Neuron (in vitro differentiated cells): ENCODE measurements around the gene HEATR3.

Source experiments
- H2AFZ ChIP-seq: one replicate; pipeline ENCODE4 v1.6.1; 2013; ENCODE audit warnings: low read depth, mild to moderate bottlenecking, inconsistent platforms, low read length, moderate library complexity
- H3K27me3 ChIP-seq: one replicate; pipeline ENCODE4 v1.6.1; 2013; ENCODE audit warnings: low read length; ENCODE audit not compliant: insufficient read depth
- H3K36me3 ChIP-seq: one replicate; pipeline ENCODE4 v1.6.1; 2013; ENCODE audit warnings: low read length; ENCODE audit not compliant: insufficient read depth
- H3K4me1 ChIP-seq: one replicate; pipeline ENCODE4 v1.6.1; 2013; ENCODE audit warnings: low read length; ENCODE audit not compliant: insufficient read depth
- H3K4me3 ChIP-seq: 2 replicates; pipeline ENCODE4 v1.5.1; 2013; ENCODE audit warnings: mild to moderate bottlenecking, low read length, moderate library complexity
- H3K9me3 ChIP-seq: one replicate; pipeline ENCODE4 v1.6.1; 2013; ENCODE audit warnings: low read length

Gene HEATR3

GRCh38 chr16:50065624-50066481 lies at the start of gene HEATR3:
Gene HEATR3 (plus strand): TSS chr16:50065970. CDS start chr16:50066132, 162 bp downstream.
- H3K36me3 ChIP-seq, result peaks cover 4% of the 10 kb centered on the region
- H3K27me3 ChIP-seq, result no peaks in the 10 kb centered on the region
- peak within 1 kb of the TSS; percentile 96 for H2AFZ ChIP-seq
- peak within 1 kb of the TSS; percentile 96 for H3K4me3 ChIP-seq
- H3K4me1 ChIP-seq, result peaks cover 11% of the 10 kb centered on the region
- no peaks in the 10 kb centered on the region for H3K9me3 ChIP-seq

- H2AFZ ChIP-seq, result no peak overlapping the region
- no peaks in the 10 kb centered on the region for H3K36me3 ChIP-seq
- H3K27me3 ChIP-seq, result no peaks in the 10 kb centered on the region
- H3K4me1 ChIP-seq, result peaks cover 9% of the 10 kb centered on the region
- H3K9me3 ChIP-seq, result no peaks in the 10 kb centered on the region
- H3K4me3 ChIP-seq, result no peak overlapping the region
These were observed 48.2 kb upstream of the HEATR3 start for GRCh38 chr16:50017553-50017952.

- Histone ChIP-seq H3K36me3 (no peaks in the 10 kb centered on the region), H3K27me3 (no peaks in the 10 kb centered on the region), H2AFZ (no peak overlapping the region), H3K9me3 (no peaks in the 10 kb centered on the region), H3K4me3 (no peak overlapping the region), H3K4me1 (peaks cover 19% of the 10 kb centered on the region)
These were observed 44.2 kb upstream of the HEATR3 start for GRCh38 chr16:50021544-50021943.

GRCh38 chr16:50023641-50024040 lies 42.1 kb upstream of the HEATR3 start:
- Histone ChIP-seq H3K9me3 (no peaks in the 10 kb centered on the region), H3K4me1 (peaks cover 20% of the 10 kb centered on the region), H3K4me3 (no peak overlapping the region), H3K36me3 (no peaks in the 10 kb centered on the region), H3K27me3 (no peaks in the 10 kb centered on the region), H2AFZ (no peak overlapping the region)

GRCh38 chr16:50024207-50024606 lies 41.6 kb upstream of the HEATR3 start:
- Histone ChIP-seq H2AFZ (peak overlapping the region; percentile 98), H3K27me3 (no peaks in the 10 kb centered on the region), H3K4me3 (peak overlapping the region; percentile 87), H3K9me3 (no peaks in the 10 kb centered on the region), H3K4me1 (peaks cover 20% of the 10 kb centered on the region), H3K36me3 (peaks cover 4% of the 10 kb centered on the region)

GRCh38 chr16:50024684-50025536 lies 40.9 kb upstream of the HEATR3 start, which contains the start of gene CNEP1R1:
Gene CNEP1R1 (plus strand): TSS chr16:50025225. CDS start chr16:50025316, 91 bp downstream.
- H3K9me3 ChIP-seq, result no peaks in the 10 kb centered on the region
- peak within 1 kb of the TSS; percentile 98 for H2AFZ ChIP-seq
- H3K4me3 ChIP-seq, result peak within 1 kb of the TSS; percentile 87
- H3K36me3 ChIP-seq, result peaks cover 11% of the 10 kb centered on the region
- H3K4me1 ChIP-seq, result peaks cover 20% of the 10 kb centered on the region
- no peaks in the 10 kb centered on the region for H3K27me3 ChIP-seq

GRCh38 chr16:50025537-50025931 lies 40.2 kb upstream of the HEATR3 start:
- H3K36me3 ChIP-seq, result peaks cover 16% of the 10 kb centered on the region
- no peaks in the 10 kb centered on the region for H3K9me3 ChIP-seq
- H2AFZ ChIP-seq, result peak overlapping the region; percentile 63
- H3K4me3 ChIP-seq, result peak overlapping the region; percentile 87
- H3K4me1 ChIP-seq, result peaks cover 20% of the 10 kb centered on the region
- H3K27me3 ChIP-seq, result no peaks in the 10 kb centered on the region

GRCh38 chr16:50027829-50028228 lies 37.9 kb upstream of the HEATR3 start:
- Histone ChIP-seq H3K4me3 (no peak overlapping the region), H3K36me3 (peaks cover 34% of the 10 kb centered on the region), H3K27me3 (no peaks in the 10 kb centered on the region), H3K9me3 (no peaks in the 10 kb centered on the region), H3K4me1 (peaks cover 11% of the 10 kb centered on the region), H2AFZ (no peak overlapping the region)

- Histone ChIP-seq H3K36me3 (peaks cover 47% of the 10 kb centered on the region), H2AFZ (no peak overlapping the region), H3K4me1 (no peaks in the 10 kb centered on the region), H3K4me3 (no peak overlapping the region), H3K27me3 (no peaks in the 10 kb centered on the region), H3K9me3 (no peaks in the 10 kb centered on the region)
These were observed 30.2 kb upstream of the HEATR3 start for GRCh38 chr16:50035468-50035992.

- no peaks in the 10 kb centered on the region for H3K27me3 ChIP-seq
- H3K4me3 ChIP-seq, result no peak overlapping the region
- no peaks in the 10 kb centered on the region for H3K9me3 ChIP-seq
- no peaks in the 10 kb centered on the region for H3K4me1 ChIP-seq
- peaks cover 39% of the 10 kb centered on the region for H3K36me3 ChIP-seq
- no peak overlapping the region for H2AFZ ChIP-seq
These were observed 29.3 kb upstream of the HEATR3 start for GRCh38 chr16:50036426-50036825.

GRCh38 chr16:50037662-50038220 lies 28.0 kb upstream of the HEATR3 start:
- Histone ChIP-seq H3K4me3 (no peak overlapping the region), H3K36me3 (peaks cover 29% of the 10 kb centered on the region), H3K4me1 (no peaks in the 10 kb centered on the region), H3K9me3 (no peaks in the 10 kb centered on the region), H3K27me3 (no peaks in the 10 kb centered on the region), H2AFZ (no peak overlapping the region)

- Histone ChIP-seq H3K4me1 (no peaks in the 10 kb centered on the region), H3K4me3 (no peak overlapping the region), H3K9me3 (no peaks in the 10 kb centered on the region), H3K27me3 (no peaks in the 10 kb centered on the region), H3K36me3 (peaks cover 28% of the 10 kb centered on the region), H2AFZ (no peak overlapping the region)
These were observed 27.5 kb upstream of the HEATR3 start for GRCh38 chr16:50038286-50038685.
